Measurements from ENCODE around the gene UBE2N.
A peak's percentile ranks its signal among the peaks of the same experiment; 100 is the strongest.
"Not testable (repeated sequence)": the region's sequence is repeated elsewhere in the genome, so short reads cannot be mapped to it uniquely, and the experiment has no call there.

UBE2N gene

GRCh38 chr12:93448796-93449195 lies 7.0 kb upstream of the UBE2N start:
- Histone ChIP-seq H4K20me1 (no peaks in the 10 kb centered on the region), H3K36me3 (no peaks in the 10 kb centered on the region), H3K9ac (no peak overlapping the region), H3K27ac (no peak overlapping the region), H3K4me1 (peaks cover 20% of the 10 kb centered on the region), H3K4me2 (peak overlapping the region; percentile 58), H3K4me3 (no peak overlapping the region), H3K9me3 (peaks cover 11% of the 10 kb centered on the region; the same call in 1 of the 2 replicates), H3K27me3 (no peaks in the 10 kb centered on the region)
- no peak for TF ChIP-seq Cebpa-rat (IDR thresholded peaks at IDR 0.05)

DNA sequence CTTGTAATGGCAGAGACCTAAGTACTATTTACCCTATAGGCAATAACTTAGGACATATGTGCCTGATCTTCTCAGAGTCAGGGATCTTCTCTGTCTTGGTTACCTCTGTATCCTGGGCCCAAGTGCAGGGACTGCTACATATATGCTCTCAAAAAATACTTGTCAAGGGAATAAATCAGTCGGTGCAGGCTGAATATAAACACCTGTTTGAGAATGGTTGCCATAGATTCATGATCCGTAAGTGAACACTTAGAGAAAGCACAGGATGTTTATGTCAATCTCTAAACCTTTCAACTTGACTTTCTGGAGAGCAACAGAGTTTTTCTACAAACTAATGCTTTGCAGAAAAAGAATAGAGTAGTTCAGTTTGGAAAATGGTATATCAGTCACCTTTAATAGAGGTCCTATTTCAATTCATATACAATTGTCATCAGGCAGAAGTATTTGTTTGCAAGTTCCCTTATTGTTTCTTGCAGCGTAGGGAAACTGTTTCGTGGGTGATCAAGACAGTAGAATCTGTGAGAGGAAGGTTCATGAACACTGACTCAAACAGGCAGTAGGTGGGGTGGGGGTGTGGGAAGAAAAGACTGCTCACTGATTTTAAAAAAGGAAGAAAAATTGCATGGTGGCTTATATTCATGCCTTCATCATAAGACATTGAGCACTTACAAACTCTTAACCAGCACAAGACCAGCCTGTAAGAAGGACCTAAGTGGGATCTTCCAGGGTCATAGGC lies 6.0 kb upstream of the UBE2N start:
- H3K9ac ChIP-seq, result no peak overlapping the region
- H3K4me1 ChIP-seq, result peaks cover 25% of the 10 kb centered on the region
- H3K27ac ChIP-seq, result no peak overlapping the region
- no peak overlapping the region for H3K4me3 ChIP-seq
- no peaks in the 10 kb centered on the region for H3K27me3 ChIP-seq
- H3K9me3 ChIP-seq, result peaks cover 11% of the 10 kb centered on the region; the same call in 1 of the 2 replicates
- no peaks in the 10 kb centered on the region for H4K20me1 ChIP-seq
- H3K36me3 ChIP-seq, result no peaks in the 10 kb centered on the region
- TF ChIP-seq Cebpa-rat (IDR thresholded peaks at IDR 0.05), result no peak
- no peak overlapping the region for H3K4me2 ChIP-seq

- H3K4me1 ChIP-seq, result peaks cover 29% of the 10 kb centered on the region
- H3K27ac ChIP-seq, result no peak overlapping the region
- no peaks in the 10 kb centered on the region for H3K36me3 ChIP-seq
- H3K9me3 ChIP-seq, result no peaks in the 10 kb centered on the region
- no peak overlapping the region for H3K4me2 ChIP-seq
- H4K20me1 ChIP-seq, result peaks cover 30% of the 10 kb centered on the region
- no peak for TF ChIP-seq Cebpa-rat (IDR thresholded peaks at IDR 0.05)
- H3K9ac ChIP-seq, result no peak overlapping the region
- H3K4me3 ChIP-seq, result no peak overlapping the region
- no peaks in the 10 kb centered on the region for H3K27me3 ChIP-seq
Observed at GRCh38 chr12:93443576-93443975, 1.8 kb upstream of the UBE2N start.

GRCh38 chr12:93442411-93443340 lies 929 bp upstream of the UBE2N start:
- TF ChIP-seq Cebpa-rat (IDR thresholded peaks at IDR 0.05), result no peak
- Histone ChIP-seq H3K36me3 (no peaks in the 10 kb centered on the region), H3K27me3 (no peaks in the 10 kb centered on the region), H4K20me1 (peaks cover 39% of the 10 kb centered on the region), H3K27ac (peak overlapping the region; percentile 96), H3K4me3 (peak overlapping the region; percentile 84), H3K9me3 (no peaks in the 10 kb centered on the region), H3K4me2 (peak overlapping the region; percentile 94), H3K9ac (peak overlapping the region; percentile 99), H3K4me1 (peaks cover 37% of the 10 kb centered on the region)

DNA sequence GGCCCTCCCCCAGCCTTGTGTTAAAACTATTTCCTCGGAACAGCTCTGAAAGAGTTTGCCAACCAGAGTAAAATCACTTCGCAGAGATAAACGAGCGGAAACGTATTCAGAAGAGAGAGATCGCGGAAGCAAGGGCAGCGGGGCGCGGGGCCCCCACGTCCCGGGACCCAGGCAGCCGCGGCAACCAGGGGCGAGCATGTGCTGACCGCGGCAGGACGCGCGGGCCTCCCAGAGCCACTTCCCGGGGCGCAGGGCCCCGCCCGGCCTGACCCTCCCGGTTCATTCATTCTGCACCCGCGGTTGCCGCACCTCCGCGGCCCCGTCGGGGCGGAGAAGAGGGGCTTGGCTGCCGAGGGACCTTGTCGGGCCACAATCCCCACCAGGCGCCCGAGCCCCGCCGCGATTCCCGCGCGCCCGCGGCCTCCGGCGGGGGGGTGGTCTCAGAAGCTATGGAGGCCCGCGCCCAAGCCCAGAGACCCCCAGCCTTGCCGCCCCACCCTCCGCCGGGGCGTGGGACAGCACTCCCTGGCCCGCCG lies 598 bp downstream of the UBE2N start:
- TF ChIP-seq Cebpa-rat (IDR thresholded peaks at IDR 0.05), result no peak
- H3K36me3 ChIP-seq, result no peaks in the 10 kb centered on the region
- H3K9ac ChIP-seq, result peak overlapping the region; percentile 99
- H4K20me1 ChIP-seq, result peaks cover 55% of the 10 kb centered on the region
- peaks cover 52% of the 10 kb centered on the region for H3K4me1 ChIP-seq
- H3K27me3 ChIP-seq, result no peaks in the 10 kb centered on the region
- H3K4me3 ChIP-seq, result peak overlapping the region; percentile 84
- peak overlapping the region; percentile 96 for H3K27ac ChIP-seq
- no peaks in the 10 kb centered on the region for H3K9me3 ChIP-seq
- H3K4me2 ChIP-seq, result peak overlapping the region; percentile 81

GRCh38 chr12:93440043-93440835 lies 1.5 kb downstream of the UBE2N start:
- Histone ChIP-seq H3K36me3 (no peaks in the 10 kb centered on the region), H3K27me3 (no peaks in the 10 kb centered on the region), H3K4me2 (peak overlapping the region; percentile 81), H3K9ac (peak overlapping the region; percentile 99), H3K4me1 (peaks cover 61% of the 10 kb centered on the region), H3K27ac (peak overlapping the region; percentile 96), H3K4me3 (peak overlapping the region; percentile 84), H3K9me3 (no peaks in the 10 kb centered on the region), H4K20me1 (peaks cover 64% of the 10 kb centered on the region)
- no peak for TF ChIP-seq Cebpa-rat (IDR thresholded peaks at IDR 0.05)

DNA sequence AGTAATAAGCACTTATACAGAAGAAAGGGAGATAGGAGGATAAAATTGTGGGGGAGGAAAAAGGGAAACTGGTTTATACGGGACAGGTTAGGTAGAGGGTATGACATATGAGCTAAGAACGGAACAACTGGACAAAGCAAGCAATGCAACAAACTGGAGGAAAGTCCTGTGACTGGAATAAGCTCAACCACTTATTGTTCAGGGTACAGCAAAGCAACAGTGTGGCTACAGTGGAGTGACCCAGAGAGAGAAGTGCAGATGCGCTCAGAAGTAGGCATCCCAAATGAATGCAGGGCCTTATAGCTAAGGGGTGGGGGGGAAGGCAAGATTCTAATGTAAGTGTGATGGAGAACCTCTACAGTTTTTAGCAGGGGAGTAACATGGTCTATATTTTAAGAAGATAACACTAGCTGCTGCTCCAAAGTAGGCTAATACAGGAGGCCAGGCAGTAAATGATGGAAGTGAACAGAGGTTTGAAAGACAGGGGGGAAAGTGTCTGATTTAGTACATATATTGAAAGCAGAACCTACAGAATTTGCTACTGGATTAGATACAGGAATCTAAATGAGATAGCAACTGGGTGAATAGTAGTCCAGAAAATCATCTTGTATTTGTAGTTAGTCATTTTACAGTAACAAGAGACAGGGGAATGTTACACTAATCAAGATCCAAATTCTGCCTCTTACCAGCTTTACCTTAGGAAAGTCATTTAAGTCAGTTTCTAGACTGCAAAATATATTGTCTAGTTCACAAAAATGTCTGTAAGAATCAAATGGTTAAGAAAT lies 3.3 kb downstream of the UBE2N start:
- Histone ChIP-seq H3K36me3 (no peaks in the 10 kb centered on the region), H3K4me1 (peaks cover 78% of the 10 kb centered on the region), H3K9me3 (no peaks in the 10 kb centered on the region), H3K27me3 (no peaks in the 10 kb centered on the region), H3K27ac (no peak overlapping the region), H3K4me2 (peak overlapping the region; percentile 81), H3K4me3 (no peak overlapping the region), H4K20me1 (peaks cover 81% of the 10 kb centered on the region), H3K9ac (no peak overlapping the region)
- no peak for TF ChIP-seq Cebpa-rat (IDR thresholded peaks at IDR 0.05)

- H3K4me1 ChIP-seq, result peaks cover 58% of the 10 kb centered on the region
- H3K4me3 ChIP-seq, result peak overlapping the region; percentile 30; the same call in 1 of the 2 replicates
- peak overlapping the region; percentile 50 for H3K27ac ChIP-seq
- H3K9ac ChIP-seq, result peak overlapping the region; percentile 58
- no peaks in the 10 kb centered on the region for H3K27me3 ChIP-seq
- TF ChIP-seq Cebpa-rat (IDR thresholded peaks at IDR 0.05), result no peak
- H3K36me3 ChIP-seq, result no peaks in the 10 kb centered on the region; the same call in 1 of the 2 replicates
- H4K20me1 ChIP-seq, result peaks cover 99% of the 10 kb centered on the region
- H3K9me3 ChIP-seq, result no peaks in the 10 kb centered on the region
- H3K4me2 ChIP-seq, result peak overlapping the region; percentile 81
Observed at GRCh38 chr12:93434256-93434865, 7.4 kb downstream of the UBE2N start.

DNA sequence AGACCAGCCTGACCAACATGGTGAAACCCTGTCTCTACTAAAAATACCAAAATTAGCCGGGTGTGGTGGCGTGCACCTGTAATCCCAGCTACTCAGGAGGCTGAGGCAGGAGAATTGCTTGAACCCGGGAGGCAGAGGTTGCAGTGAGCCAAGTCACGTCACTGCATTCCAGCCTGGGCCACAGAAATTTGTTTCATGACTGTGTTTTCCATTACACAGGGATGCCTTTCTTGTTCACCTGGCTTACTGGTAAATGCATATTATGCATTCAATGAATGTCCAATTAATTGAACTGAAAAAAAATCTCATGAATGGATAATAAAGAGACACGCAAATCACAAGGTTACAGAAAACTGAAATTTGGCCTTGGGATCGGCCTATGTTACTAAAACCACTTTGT lies 9.7 kb downstream of the UBE2N start:
- not testable (repeated sequence) for H3K36me3 ChIP-seq, H3K27ac ChIP-seq, H3K4me3 ChIP-seq, H3K4me2 ChIP-seq, H3K27me3 ChIP-seq, H3K9me3 ChIP-seq, H3K9ac ChIP-seq
- H4K20me1 ChIP-seq, result peaks cover 99% of the 10 kb centered on the region
- H3K4me1 ChIP-seq, result peaks cover 47% of the 10 kb centered on the region

Measured in BLaER1 (cell line).